ENCODE measurements around the gene CCDC134. TPM values are rescaled to one million over a fixed set of nuclear protein-coding genes. Genes with fewer than 3 reads are reported as not detected.
"Not testable (repeated sequence)": the region's sequence is repeated elsewhere in the genome, so short reads cannot be mapped to it uniquely, and the experiment has no call there.

The CCDC134 gene
- total RNA-seq, 1 experiment from 2014 or later, result 20.1 TPM

- H3K4me1 Mint-ChIP-seq (ENCODE audit: low read depth, unreplicated experiment), result peaks cover 40% of the 10 kb centered on the region
- CTCF ChIA-PET, result interaction anchor here (2.0 kb wide), 1 partner anchor 137 kb away, joined by 9 read pairs; no protein-coding TSS in a partner anchor
- TSS peak; percentile 76 for BruUV-seq (replicated peaks)
Measured at GRCh38 chr22:41834005-41834944, 33.8 kb downstream of the CCDC134 start.

GRCh38 chr22:41835462-41835861 lies 35.0 kb downstream of the CCDC134 start:
- H3K9me3 Mint-ChIP-seq (ENCODE audit: low read depth, unreplicated experiment); H3K27ac Mint-ChIP-seq (ENCODE audit: unreplicated experiment); intact Hi-C loops (cut with micrococcal nuclease; ENCODE audit: unreplicated experiment); DNase-seq; BruUV-seq (replicated peaks); H3K27me3 Mint-ChIP-seq (ENCODE audit: unreplicated experiment); H3K4me3 Mint-ChIP-seq (ENCODE audit: low read depth, unreplicated experiment): not testable (repeated sequence)
- H3K4me1 Mint-ChIP-seq (ENCODE audit: low read depth, unreplicated experiment), result peaks cover 46% of the 10 kb centered on the region
- CTCF ChIA-PET, result interaction anchor here (0.5 kb wide), 1 partner anchor 426 kb away, joined by 5 read pairs; no protein-coding TSS in a partner anchor
- H3K36me3 Mint-ChIP-seq (ENCODE audit: insufficient read depth, unreplicated experiment), result peaks cover 65% of the 10 kb centered on the region

More at GRCh38 chr22:41834005-41834944, 33.8 kb downstream of the CCDC134 start:
- Mint-ChIP-seq H3K27ac (ENCODE audit: unreplicated experiment) (peak overlapping the region; percentile 93), H3K9me3 (ENCODE audit: low read depth, unreplicated experiment) (no peaks in the 10 kb centered on the region), H3K4me3 (ENCODE audit: low read depth, unreplicated experiment) (peak overlapping the region; percentile 87), H3K36me3 (ENCODE audit: insufficient read depth, unreplicated experiment) (peaks cover 60% of the 10 kb centered on the region), H3K27me3 (ENCODE audit: unreplicated experiment) (no peaks in the 10 kb centered on the region)
- intact Hi-C loops (cut with micrococcal nuclease; ENCODE audit: unreplicated experiment), result no loop called here
- no peak for TF ChIP-seq CTCF (IDR thresholded peaks at IDR 0.05; ENCODE audit: unreplicated experiment)
- no peak for DNase-seq

- CTCF ChIA-PET, result no interaction called here
- intact Hi-C loops (cut with micrococcal nuclease; ENCODE audit: unreplicated experiment), result no loop called here
- Mint-ChIP-seq H3K36me3 (ENCODE audit: insufficient read depth, unreplicated experiment) (peaks cover 72% of the 10 kb centered on the region), H3K4me1 (ENCODE audit: low read depth, unreplicated experiment) (peaks cover 57% of the 10 kb centered on the region), H3K27ac (ENCODE audit: unreplicated experiment) (no peak overlapping the region), H3K4me3 (ENCODE audit: low read depth, unreplicated experiment) (no peak overlapping the region), H3K9me3 (ENCODE audit: low read depth, unreplicated experiment) (no peaks in the 10 kb centered on the region), H3K27me3 (ENCODE audit: unreplicated experiment) (no peaks in the 10 kb centered on the region)
- DNase-seq, result no peak
- no TSS peak for BruUV-seq (replicated peaks)
- no peak for TF ChIP-seq CTCF (IDR thresholded peaks at IDR 0.05; ENCODE audit: unreplicated experiment)
Measured at GRCh38 chr22:41836551-41836950, 36.1 kb downstream of the CCDC134 start.

GRCh38 chr22:41838842-41839618 lies 38.6 kb downstream of the CCDC134 start:
- intact Hi-C loops (cut with micrococcal nuclease; ENCODE audit: unreplicated experiment), result no loop called here
- Mint-ChIP-seq H3K36me3 (ENCODE audit: insufficient read depth, unreplicated experiment) (peaks cover 52% of the 10 kb centered on the region), H3K4me1 (ENCODE audit: low read depth, unreplicated experiment) (peaks cover 67% of the 10 kb centered on the region), H3K27ac (ENCODE audit: unreplicated experiment) (peak overlapping the region; percentile 34), H3K9me3 (ENCODE audit: low read depth, unreplicated experiment) (no peaks in the 10 kb centered on the region), H3K4me3 (ENCODE audit: low read depth, unreplicated experiment) (no peak overlapping the region), H3K27me3 (ENCODE audit: unreplicated experiment) (no peaks in the 10 kb centered on the region)
- CTCF ChIA-PET, result no interaction called here
- DNase-seq, result no peak
- BruUV-seq (replicated peaks), result no TSS peak
- TF ChIP-seq CTCF (IDR thresholded peaks at IDR 0.05; ENCODE audit: unreplicated experiment), result no peak
